Naive thymus-derived CD4-positive, alpha-beta T cell (primary cell): ENCODE measurements around the gene WDR73. TPM values are rescaled to one million over a fixed set of nuclear protein-coding genes. Genes with fewer than 3 reads are reported as not detected.

Experiments used
- polyA plus RNA-seq, 2 donors: library from polyadenylated mRNA; unstranded; fragments of 300-500 nt; fragmentation: Illumina TruSeq; gene quantifications; one replicate each; pipeline ENCODE4 v1.2.3, GENCODE V29; 2021
- total RNA-seq, 6 experiments: library from RNA in 5 of 6; stranded (reverse) in 5 of 6; gene quantifications; 1 replicate in 5 of 6; 2 replicates in 1 of 6; pipeline ENCODE4 v1.2.3 and lab custom pipeline; 2021 to 2026

WDR73 gene
- total and polyA plus RNA-seq, 7 experiments from 2014 or later: 22.0 to 47.7 (median 27.5) TPM

Other genes starting within 250 kb of the WDR73 start
- 10 to 100 TPM in 2 of 5 experiments, 1 to 10 TPM in 3; 4.8 to 13.0 (median 6.8) TPM for gene ZSCAN2, start 53.3 kb downstream of the WDR73 start, total RNA-seq
- 10 to 100 TPM in 1 of 2 donors, 1 to 10 TPM in 1; 4.9 to 10.9 TPM for gene ZSCAN2, start 53.3 kb downstream of the WDR73 start, polyA plus RNA-seq
- 1 to 10 TPM; 1.2 to 3.1 (median 2.9) TPM for gene NMB, start 3.9 kb upstream of the WDR73 start, total RNA-seq
- 1 to 10 TPM; 4.2 to 5.2 TPM for gene NMB, start 3.9 kb upstream of the WDR73 start, polyA plus RNA-seq
- gene SEC11A, start 61.9 kb upstream of the WDR73 start, total RNA-seq: 100 to 1,000 TPM in 1 of 5 experiments, 10 to 100 TPM in 4; 54.3 to 108 (median 63.5) TPM
- gene SEC11A, start 61.9 kb upstream of the WDR73 start, polyA plus RNA-seq: 100 to 1,000 TPM; 116 to 136 TPM
- 10 to 100 TPM; 36.6 to 39.0 (median 37.6) TPM for gene ZNF592, start 94.3 kb upstream of the WDR73 start, total RNA-seq
- gene ZNF592, start 94.3 kb upstream of the WDR73 start, polyA plus RNA-seq: 10 to 100 TPM in 1 of 2 donors, 1 to 10 TPM in 1; 4.9 to 14.0 TPM
- under 1 TPM; 0.19 to 0.30 (median 0.20) TPM for gene ALPK3, start 163.1 kb upstream of the WDR73 start, total RNA-seq
- under 1 TPM in 1 of 2 donors, not detected in 1; 0.02 TPM for gene ALPK3, start 163.1 kb upstream of the WDR73 start, polyA plus RNA-seq
- gene SLC28A1, start 230.4 kb upstream of the WDR73 start, total RNA-seq: not detected
- gene SLC28A1, start 230.4 kb upstream of the WDR73 start, polyA plus RNA-seq: not detected